B cell (primary cell): ENCODE measurements around the gene INHBB.

ENCODE experiments used
- CTCF ChIP-seq: fragments of 200-600 bp; IDR thresholded peaks from one replicate; pipeline ENCODE4 v1.8.0; 2022; ENCODE audit warnings: antibody characterized with exemption, mild to moderate bottlenecking
- EZH2 ChIP-seq: IDR thresholded peaks from 2 replicates; pipeline ENCODE4 v1.6.1; 2012; ENCODE audit warnings: borderline replicate concordance, low read depth, mild to moderate bottlenecking, moderate library complexity, low read length; ENCODE audit not compliant: insufficient read depth, poor library complexity, severe bottlenecking

GRCh38 chr2:120357768-120358167 is 11.8 kb downstream of the INHBB start:
- TF ChIP-seq CTCF (no peak), EZH2 (no peak)
